RWPE2 (cell line): Measurements from ENCODE around the gene RBM47.

Experiments used
- ATAC-seq: fragments of 200-7000 bp; cut with Tn5 transposase; 3 replicates; pipeline ENCODE4 v1.9.1; 2021; ENCODE audit warnings: low read depth
- DNase-seq: peaks from one replicate; pipeline ENCODE4 v3.0.0-alpha.2; 2020; ENCODE audit warnings: low spot score
- H3K27ac ChIP-seq: fragments of 450-650 bp; 2 replicates; pipeline ENCODE4 v1.5.1; 2017; ENCODE audit warnings: mild to moderate bottlenecking; ENCODE audit not compliant: poor library complexity, severe bottlenecking
- H3K27me3 ChIP-seq: fragments of 250-450 bp; sonication (Bioruptor Pico); 2 replicates; pipeline ENCODE4 v1.5.1; 2021; ENCODE audit warnings: mild to moderate bottlenecking, moderate library complexity; ENCODE audit not compliant: insufficient read depth, poor library complexity, severe bottlenecking
- H3K36me3 ChIP-seq: fragments of 250-450 bp; sonication (Bioruptor Pico); 2 replicates; pipeline ENCODE4 v1.5.1; 2020; ENCODE audit warnings: low read depth, mild to moderate bottlenecking, moderate library complexity
- H3K4me1 ChIP-seq: fragments of 250-450 bp; sonication (Bioruptor Pico); 2 replicates; pipeline ENCODE4 v1.5.1; 2021; ENCODE audit warnings: mild to moderate bottlenecking, moderate library complexity; ENCODE audit not compliant: insufficient read depth, poor library complexity, severe bottlenecking
- H3K4me3 ChIP-seq: fragments of 250-450 bp; sonication (Bioruptor Pico); 2 replicates; pipeline ENCODE4 v1.5.1; 2021; ENCODE audit warnings: mild to moderate bottlenecking, moderate library complexity; ENCODE audit not compliant: severe bottlenecking
- H3K9me3 ChIP-seq: fragments of 250-450 bp; sonication (Bioruptor Pico); 2 replicates; pipeline ENCODE4 v1.5.1; 2021; ENCODE audit warnings: mild to moderate bottlenecking, moderate library complexity; ENCODE audit not compliant: severe bottlenecking
- TF ChIP-seq, protein P1 (sequence below): fragments of 450-650 bp; IDR thresholded peaks from one replicate; pipeline ENCODE4 v1.5.1; 2017; ENCODE audit warnings: mild to moderate bottlenecking, moderate library complexity; ENCODE audit not compliant: poor library complexity, severe bottlenecking

The RBM47 gene

DNA sequence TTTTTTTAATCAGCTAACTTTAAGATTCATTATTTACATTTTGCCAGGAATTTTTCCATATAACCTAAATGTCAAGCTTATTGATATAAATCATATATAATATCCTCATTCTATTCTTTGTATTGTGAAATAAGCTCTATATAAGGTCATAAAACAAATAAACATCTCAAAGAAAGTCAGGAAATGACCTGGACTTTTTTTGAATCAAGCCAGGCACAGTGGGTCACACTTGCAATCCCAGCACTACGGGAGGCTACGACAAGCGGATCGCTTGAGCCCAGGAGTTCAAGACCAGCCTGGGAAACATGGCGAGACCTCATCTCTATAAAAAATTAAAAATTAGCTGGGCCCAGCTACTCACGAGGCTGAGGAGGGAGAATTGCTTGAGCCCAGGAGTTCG lies 88.9 kb downstream of the RBM47 start:
- DNase-seq = no peak
- Histone ChIP-seq H3K27me3 (no peaks in the 10 kb centered on the region), H3K9me3 (no peaks in the 10 kb centered on the region), H3K4me1 (no peaks in the 10 kb centered on the region), H3K27ac (no peak overlapping the region), H3K4me3 (no peak overlapping the region), H3K36me3 (no peaks in the 10 kb centered on the region)
- TF ChIP-seq, protein P1, sequence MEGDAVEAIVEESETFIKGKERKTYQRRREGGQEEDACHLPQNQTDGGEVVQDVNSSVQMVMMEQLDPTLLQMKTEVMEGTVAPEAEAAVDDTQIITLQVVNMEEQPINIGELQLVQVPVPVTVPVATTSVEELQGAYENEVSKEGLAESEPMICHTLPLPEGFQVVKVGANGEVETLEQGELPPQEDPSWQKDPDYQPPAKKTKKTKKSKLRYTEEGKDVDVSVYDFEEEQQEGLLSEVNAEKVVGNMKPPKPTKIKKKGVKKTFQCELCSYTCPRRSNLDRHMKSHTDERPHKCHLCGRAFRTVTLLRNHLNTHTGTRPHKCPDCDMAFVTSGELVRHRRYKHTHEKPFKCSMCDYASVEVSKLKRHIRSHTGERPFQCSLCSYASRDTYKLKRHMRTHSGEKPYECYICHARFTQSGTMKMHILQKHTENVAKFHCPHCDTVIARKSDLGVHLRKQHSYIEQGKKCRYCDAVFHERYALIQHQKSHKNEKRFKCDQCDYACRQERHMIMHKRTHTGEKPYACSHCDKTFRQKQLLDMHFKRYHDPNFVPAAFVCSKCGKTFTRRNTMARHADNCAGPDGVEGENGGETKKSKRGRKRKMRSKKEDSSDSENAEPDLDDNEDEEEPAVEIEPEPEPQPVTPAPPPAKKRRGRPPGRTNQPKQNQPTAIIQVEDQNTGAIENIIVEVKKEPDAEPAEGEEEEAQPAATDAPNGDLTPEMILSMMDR = no peak
- ATAC-seq = no peak

DNA sequence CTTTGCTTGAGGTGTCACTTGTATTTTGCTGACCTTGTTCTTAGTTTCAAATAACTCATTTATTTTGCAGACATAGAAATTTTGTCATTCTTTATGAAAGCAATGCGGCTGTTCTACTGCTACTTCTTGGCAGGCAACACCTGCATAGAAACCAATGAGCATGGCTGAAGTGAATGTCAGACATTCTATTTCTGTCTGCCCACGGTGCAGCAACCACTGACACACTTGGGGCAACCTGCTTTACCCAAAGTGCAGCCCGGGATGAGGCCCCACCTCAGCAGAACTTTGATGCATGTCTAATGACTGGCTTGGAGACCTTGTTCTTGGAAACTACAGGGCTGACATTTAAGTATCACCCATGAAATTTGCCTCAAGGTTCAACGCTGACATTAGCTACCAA lies 93.6 kb downstream of the RBM47 start:
- no peaks in the 10 kb centered on the region for H3K9me3 ChIP-seq
- no peak for DNase-seq
- H3K4me3 ChIP-seq = no peak overlapping the region
- ATAC-seq = no peak
- H3K27me3 ChIP-seq = no peaks in the 10 kb centered on the region
- H3K27ac ChIP-seq = no peak overlapping the region
- no peaks in the 10 kb centered on the region for H3K4me1 ChIP-seq
- H3K36me3 ChIP-seq = no peaks in the 10 kb centered on the region
- TF ChIP-seq, protein P1 = no peak

DNA sequence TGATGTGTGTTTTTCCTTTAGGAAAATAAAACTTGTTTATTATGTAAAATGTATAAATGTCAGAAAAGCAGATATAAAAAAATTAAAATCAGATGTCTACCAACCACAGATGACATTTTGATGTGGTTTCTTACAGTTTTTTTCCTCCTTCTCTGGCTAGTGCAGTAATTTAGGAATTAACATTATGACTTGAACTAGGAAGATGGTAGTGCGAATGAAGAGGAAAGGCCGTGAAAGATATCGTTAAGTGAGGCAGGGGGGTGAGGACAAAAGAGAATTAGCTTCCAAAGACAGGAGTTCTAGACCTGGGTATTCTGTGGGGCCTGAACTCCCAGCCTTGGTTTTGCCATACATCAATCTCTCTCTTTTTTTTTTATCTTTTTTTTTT lies 98.0 kb downstream of the RBM47 start:
- H3K27me3 ChIP-seq = no peaks in the 10 kb centered on the region
- no peaks in the 10 kb centered on the region for H3K36me3 ChIP-seq
- no peak overlapping the region for H3K27ac ChIP-seq
- no peak for DNase-seq
- no peak overlapping the region for H3K4me3 ChIP-seq
- H3K4me1 ChIP-seq = no peaks in the 10 kb centered on the region
- no peaks in the 10 kb centered on the region for H3K9me3 ChIP-seq
- TF ChIP-seq, protein P1 = no peak
- no peak for ATAC-seq

DNA sequence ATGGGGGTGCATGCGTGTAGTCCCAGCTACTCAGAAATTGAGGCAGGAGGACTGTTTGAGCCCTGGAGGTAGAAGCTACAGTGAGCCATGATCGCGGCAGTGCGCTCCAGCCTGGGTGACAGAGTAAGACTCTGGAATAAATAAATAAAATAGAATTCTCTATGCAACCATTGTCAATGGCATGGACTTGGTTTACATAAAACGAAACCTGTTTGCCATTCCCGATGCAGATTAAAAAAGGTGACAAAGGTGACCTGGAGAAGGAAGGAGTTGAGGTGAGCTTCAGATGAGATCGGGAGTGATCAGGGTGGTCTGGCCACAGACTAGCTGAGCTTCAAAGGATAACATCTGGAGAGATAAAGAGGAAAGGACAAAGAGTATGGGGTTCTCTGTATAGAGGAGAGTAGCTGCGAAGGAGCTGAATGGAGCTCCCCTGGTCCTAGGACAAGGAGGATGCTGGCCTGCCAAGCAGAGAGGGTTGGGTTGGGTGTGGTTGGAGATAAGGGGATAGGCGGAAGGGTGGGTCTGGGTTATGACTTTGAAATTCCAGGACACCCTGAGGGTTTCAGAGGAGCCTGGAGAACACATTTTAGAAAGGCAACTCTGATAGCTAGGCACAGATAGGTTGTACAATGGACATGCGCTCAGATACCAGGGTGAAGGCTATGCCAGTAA lies 98.6 kb downstream of the RBM47 start:
- no peak overlapping the region for H3K27ac ChIP-seq
- no peak overlapping the region for H3K4me3 ChIP-seq
- TF ChIP-seq, protein P1 = no peak
- DNase-seq = no peak
- peaks cover 3% of the 10 kb centered on the region for H3K4me1 ChIP-seq
- no peaks in the 10 kb centered on the region for H3K36me3 ChIP-seq
- H3K27me3 ChIP-seq = no peaks in the 10 kb centered on the region
- no peak for ATAC-seq
- H3K9me3 ChIP-seq = no peaks in the 10 kb centered on the region

DNA sequence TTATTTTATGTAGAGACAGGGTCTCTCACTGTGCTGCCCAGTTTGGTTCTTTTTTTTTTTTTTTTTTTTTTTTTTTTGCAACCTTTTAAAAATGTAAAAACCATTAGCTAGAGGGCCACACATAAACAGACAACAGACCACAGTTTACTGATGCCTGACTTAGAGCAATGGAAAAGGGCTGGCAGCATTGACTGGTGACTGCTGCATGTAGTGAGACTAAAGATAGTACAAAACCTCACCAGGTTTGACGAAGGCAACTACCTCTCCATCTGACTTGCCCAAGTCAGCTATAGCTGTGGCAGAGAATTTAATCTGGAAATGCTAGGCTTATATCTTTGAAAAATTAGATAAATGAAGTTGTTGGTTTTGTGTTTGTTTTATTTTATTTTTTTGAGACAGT lies 102.9 kb downstream of the RBM47 start:
- H3K27me3 ChIP-seq = no peaks in the 10 kb centered on the region
- no peak for DNase-seq
- no peak overlapping the region for H3K27ac ChIP-seq
- TF ChIP-seq, protein P1 = no peak
- H3K4me3 ChIP-seq = no peak overlapping the region
- peaks cover 6% of the 10 kb centered on the region for H3K4me1 ChIP-seq
- no peaks in the 10 kb centered on the region for H3K9me3 ChIP-seq
- no peak for ATAC-seq
- H3K36me3 ChIP-seq = no peaks in the 10 kb centered on the region
